Measurements from ENCODE around the gene HOXA4. TPM values are rescaled to one million over a fixed set of nuclear protein-coding genes. Genes with fewer than 3 reads are reported as not detected.

Gene HOXA4
- polyA plus RNA-seq, 4 donors, result 22.0 to 26.2 (median 23.3) TPM

DNA sequence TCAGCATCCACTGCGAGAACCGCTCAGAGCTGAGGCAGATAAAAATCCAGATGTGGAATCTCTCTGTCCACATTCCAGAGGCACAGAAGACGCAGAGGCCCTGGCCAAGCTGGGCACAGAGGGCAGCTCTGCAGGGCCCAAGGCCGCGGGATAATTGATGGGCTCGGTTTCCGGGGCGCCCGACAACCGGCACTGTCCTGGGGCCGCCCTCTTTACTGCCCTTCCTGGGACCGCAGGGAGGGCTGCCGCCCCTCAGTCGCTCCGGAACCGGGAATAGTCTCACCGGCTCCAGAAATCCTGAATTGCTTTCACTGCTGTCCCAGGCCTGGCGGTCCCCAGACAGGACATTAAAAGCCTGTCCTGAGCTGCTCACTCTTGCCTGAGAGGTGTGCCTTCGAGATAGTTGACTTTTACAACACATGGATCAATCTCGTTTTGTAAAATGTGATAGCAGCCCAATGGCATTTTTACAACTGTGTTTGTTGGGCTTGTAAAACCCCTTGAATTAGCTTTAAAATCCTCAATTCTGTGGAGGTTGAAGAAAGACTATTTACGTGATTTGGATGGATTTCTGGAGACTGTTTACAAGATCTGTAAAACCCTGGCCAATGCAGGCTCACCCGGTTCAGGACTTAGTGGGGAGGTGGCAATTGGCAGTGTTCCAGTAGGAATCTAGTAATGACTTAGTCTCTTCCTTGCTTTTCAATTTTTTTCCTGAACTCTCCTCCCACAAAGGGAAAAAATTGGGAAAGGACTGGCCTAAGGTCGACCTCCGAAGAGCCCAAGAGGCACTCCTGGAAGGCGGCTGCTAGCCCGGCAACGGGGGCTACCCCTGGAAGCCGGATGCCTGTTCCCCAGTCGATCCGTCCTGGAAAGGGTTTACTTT is 18.4 kb upstream of the HOXA4 start:
- DNase-seq (ENCODE audit: low read depth in 4 of 4, low spot score in 3 of 4), result no peak

DNA sequence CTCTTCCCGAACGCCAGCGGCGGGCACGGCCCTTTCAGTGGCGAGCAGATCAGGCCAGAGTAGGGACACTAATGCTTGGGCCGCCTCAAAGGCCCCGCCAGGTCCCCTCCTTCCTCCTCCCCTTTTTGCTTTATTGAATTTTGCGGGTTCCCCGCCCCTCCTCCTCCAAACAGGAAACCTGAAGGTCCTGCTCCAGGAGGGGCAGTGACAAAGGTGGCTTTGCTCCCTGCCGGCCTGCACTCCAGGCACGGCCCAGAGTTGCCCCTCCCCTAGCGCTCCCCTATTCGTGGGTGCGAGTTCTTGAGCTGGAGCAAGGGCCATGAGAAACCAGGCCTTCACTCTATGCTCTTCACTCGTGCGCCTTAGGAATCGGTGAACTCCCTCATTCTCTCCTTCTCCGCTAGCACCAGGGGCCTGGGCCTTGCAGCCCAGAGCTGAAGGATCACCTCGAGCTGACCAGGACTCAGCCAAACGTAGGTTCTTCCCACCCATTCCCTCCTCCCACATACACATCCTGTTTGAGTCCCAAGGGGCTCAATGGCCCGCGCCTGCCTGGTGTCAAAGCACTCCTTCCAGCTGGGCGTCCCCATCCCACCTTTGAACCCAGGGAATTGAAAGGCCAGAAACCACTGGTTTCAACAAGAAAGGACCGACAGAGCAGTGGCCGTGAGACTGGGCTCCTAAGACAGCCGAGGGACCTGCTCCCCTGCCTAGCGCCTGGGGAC is 17.6 kb upstream of the HOXA4 start:
- DNase-seq (ENCODE audit: low read depth in 4 of 4, low spot score in 3 of 4), result no peak

DNA sequence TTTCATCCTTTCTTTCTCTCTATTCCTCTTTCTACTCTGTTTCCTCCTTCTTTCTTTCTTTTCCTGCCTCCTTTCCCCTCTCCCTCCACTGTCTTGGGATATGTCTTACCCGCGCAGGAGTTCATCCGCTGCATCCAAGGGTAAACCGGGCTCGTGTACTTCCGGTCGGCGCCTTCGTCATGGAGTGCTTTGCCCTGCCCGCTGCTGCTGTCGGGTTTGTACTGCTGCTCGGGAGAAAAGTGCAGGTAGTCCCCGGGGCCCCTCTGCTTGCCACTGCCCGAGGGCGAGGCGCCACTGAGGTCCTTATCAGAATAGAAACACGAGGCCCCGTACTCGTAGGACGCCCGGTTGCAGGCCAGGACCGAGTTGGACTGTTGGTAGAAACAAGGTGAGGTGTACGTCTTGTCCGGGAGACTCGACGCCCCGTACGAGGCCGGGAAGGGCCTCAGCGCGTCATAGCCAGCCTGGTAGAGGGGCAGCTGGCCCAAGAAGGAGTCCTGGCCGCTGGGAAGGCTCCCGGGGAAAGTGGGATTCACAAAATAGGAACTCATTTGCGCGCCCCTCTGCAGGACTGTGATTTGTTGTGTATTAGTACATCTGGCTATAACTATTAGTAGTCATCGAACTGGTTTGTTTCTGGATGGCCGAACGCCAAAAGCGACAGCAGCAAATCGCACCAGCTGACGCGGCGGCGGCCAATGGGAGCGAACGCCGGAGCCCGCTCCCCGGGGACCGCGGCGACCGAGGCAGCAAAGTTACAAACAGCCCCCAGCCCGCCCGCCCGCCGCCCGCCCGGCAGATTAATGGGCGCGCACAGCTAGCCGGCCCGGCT is 16.9 kb upstream of the HOXA4 start, which contains the start of gene HOXA6:
TSS of gene HOXA6 (minus strand) at position 576 of the 832 bp plus-strand sequence. CDS start at position 551, 25 bp downstream.
- DNase-seq (ENCODE audit: low read depth in 4 of 4, low spot score in 3 of 4), result no peak

DNA sequence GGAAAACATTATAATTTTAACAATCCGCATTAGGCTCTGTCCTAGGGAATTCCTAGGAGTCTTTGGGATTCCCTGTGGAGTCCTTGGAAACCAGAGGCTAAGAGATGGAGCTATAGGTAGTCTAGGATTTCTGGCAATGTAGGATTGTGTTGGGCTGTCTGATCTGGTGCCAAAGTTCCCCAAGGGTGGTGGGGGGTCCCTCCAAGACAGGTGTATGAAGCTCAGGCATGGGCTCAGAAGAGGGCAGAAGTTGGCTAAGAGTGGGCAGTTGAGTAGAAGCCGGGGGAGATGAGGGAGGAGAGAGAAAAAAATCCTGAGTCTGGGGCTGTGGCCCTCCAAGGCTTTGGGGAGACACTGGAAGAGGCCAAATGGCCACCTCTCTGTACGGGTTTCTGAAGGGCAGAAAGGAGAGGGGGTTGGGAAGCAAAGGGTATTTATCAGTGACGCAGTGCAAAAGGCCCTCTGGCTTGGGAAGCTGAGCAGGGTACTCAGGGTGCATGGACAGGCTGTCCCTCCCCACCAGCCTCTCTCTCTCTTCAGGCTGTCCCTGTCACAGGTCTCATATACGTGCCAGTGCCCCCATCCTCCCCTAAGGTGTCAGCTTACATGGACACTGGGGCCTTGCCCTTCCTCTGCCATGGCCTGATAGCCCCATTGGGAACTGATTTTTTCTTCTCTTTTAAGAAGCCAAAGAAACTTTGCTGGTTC is 16.1 kb upstream of the HOXA4 start:
- DNase-seq (ENCODE audit: low read depth in 4 of 4, low spot score in 3 of 4), result no peak

DNA sequence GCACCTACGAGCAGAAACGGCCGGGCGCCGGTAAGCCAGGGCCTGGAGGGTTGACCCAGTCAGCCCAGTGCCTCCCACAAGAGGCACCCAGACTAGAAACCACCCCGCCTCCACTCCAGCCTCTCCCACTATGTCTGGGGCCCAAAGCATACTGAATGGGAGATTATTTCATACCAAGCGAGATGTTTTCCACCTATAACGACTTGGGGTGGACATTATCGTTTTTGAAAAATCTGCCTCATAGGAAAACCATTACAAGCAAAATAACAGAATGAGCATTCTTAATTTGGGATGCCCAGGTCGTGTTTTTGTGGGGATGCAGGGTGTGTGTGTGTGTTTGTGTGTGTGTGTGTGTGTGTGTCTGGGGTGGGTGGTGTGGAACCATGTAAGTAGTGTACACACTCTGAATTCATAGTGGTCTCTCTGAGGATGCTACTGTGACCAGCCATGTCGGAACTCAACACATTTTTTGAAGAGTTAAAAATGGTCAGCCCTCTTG is 15.4 kb upstream of the HOXA4 start:
- DNase-seq (ENCODE audit: low read depth in 4 of 4, low spot score in 3 of 4), result no peak

DNA sequence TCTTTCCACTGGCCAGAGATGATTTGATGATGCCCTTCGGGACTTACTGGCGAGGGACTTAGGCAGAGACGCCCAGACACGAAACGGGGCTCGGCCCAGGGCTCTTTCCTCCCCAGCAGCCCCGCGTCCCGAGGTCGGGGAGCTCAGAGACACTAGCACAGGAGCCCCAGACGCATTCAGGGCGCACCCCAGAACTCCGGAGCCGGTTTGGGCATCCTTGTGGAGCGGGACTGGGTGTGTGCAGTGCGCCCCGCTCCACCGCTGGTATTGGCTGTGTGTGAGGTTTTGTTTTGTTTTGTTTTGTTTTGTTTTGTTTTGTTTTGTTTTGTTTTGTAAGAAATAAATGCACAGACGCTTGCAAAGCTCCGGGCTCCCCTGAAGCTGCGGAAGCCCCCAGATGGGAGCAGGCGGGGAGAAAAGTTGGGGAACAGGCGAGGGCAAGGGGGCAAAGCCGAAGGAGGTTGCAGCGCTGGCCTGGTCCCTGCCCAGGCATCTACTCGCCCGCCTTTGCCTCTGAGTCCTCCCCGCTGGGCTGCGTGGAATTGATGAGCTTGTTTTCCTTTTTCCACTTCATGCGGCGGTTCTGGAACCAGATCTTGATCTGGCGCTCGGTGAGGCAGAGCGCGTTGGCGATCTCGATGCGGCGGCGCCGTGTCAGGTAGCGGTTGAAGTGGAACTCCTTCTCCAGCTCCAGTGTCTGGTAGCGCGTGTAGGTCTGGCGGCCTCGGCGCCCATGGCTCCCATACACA is 14.8 kb upstream of the HOXA4 start:
- no peak for DNase-seq (ENCODE audit: low read depth in 4 of 4, low spot score in 3 of 4)

DNA sequence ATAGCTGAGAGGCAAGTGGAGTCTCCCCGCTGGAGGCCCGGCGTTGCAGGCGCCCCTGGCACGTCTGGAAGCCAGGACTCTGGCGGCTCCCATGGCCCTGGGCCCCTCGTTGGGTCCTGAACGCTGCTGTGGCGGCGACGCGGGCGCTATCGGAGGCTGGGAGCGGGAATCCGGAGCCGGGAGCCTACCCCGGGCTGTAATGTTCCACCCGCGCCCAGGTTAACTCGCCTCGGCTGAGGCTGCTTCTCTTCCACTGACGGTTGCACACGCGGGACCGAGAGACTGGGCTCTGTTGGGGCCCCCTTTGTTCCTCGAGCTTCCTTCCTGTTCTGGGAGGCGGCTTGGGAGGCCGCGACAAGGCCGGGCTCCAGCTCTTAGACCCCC is 14.2 kb upstream of the HOXA4 start:
- DNase-seq (ENCODE audit: low read depth in 4 of 4, low spot score in 3 of 4), result no peak

DNA sequence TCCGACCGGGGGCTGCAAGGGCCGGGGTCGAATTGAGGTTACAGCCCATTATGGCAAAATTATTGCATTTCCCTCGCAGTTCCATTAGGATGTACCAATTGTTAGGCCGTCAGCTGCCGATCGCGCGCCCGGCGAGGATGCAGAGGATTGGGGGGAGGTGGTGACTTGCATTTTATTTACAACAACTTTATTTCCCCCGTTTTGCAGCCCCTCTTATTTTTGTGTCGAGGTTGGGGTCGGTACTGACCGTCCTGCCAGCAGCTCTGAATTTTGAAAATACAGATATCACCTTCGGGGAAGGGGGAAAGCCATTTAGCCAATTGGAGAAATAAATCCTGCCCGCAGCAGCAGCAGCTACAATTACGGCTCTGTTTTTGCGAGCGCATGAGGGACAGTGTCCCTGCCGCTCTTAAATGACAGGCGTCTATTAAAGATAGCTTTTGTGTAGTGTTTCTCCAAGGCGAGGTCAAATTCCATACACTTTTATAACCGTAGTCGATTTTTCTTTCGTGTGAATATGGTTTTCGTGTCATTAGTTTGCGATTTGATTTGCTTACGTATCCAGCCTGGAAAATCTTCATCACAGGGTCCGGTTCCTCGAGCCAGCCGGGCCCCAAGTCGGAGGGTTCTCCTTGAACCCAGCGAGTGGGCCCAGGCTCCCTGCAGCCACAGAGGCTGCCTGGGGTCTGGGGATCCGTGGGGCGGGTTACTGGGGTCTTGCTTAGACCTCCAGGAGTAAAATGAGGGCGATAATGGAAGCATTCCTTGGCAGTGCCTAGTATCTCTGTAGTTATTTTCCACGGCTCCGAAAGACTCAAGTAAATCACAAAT is 13.6 kb upstream of the HOXA4 start:
- DNase-seq (ENCODE audit: low read depth in 4 of 4, low spot score in 3 of 4), result no peak

DNA sequence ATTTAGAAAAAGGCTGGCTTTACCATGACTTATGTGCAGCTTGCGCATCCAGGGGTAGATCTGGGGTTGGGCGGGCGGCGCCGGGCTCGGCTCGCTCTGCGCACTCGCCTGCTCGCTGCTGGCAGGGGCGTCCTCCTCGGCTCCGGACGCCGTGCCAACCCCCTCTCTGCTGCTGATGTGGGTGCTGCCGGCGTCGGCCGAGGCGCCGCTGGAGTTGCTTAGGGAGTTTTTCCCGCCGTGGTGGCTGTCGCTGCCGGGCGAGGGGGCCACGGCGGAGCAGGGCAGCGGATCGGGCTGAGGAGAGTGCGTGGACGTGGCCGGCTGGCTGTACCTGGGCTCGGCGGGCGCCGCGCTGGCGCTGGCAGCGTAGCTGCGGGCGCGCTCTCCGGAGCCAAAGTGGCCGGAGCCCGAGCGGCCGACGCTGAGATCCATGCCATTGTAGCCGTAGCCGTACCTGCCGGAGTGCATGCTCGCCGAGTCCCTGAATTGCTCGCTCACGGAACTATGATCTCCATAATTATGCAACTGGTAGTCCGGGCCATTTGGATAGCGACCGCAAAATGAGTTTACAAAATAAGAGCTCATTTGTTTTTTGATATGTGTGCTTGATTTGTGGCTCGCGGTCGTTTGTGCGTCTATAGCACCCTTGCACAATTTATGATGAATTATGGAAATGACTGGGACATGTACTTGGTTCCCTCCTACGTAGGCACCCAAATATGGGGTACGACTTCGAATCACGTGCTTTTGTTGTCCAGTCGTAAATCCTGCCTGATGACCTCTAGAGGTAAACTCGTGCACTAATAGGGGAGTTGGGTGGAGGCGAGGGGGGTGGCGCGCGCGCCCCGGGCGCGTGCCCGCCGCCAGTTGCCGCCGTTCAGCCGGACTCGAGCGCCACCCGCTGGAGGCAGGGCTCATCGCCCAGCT is 12.7 kb upstream of the HOXA4 start, which contains the start of gene HOXA5:
TSS of gene HOXA5 (minus strand) at position 659 of the 927 bp plus-strand sequence. CDS start at position 585, 74 bp downstream.
- DNase-seq (ENCODE audit: low read depth in 4 of 4, low spot score in 3 of 4), result peak in 3 of 4 donors; percentile 87 to 90 (median 87)

DNA sequence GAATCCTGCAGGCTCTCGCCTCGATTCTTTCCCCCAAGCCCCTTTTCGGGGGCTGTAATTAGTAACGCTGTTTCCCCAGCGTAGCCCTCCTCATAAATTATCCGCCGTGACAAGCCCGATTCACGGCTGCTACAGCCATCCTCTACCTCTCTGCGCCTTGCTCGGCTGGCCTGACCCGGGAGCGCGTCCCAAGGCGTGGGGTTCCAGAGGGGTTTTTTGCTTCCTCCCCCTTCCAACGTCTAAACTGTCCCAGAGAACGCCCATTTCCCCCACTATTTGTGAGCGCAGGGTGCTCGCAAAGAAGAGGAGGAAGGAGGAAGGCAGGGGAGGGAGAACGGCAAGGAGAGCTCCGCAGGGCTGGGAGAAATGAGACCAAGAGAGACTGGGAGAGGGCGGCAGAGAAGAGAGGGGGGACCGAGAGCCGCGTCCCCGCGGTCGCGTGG is 12.0 kb upstream of the HOXA4 start:
- no peak for DNase-seq (ENCODE audit: low read depth in 4 of 4, low spot score in 3 of 4)

DNA sequence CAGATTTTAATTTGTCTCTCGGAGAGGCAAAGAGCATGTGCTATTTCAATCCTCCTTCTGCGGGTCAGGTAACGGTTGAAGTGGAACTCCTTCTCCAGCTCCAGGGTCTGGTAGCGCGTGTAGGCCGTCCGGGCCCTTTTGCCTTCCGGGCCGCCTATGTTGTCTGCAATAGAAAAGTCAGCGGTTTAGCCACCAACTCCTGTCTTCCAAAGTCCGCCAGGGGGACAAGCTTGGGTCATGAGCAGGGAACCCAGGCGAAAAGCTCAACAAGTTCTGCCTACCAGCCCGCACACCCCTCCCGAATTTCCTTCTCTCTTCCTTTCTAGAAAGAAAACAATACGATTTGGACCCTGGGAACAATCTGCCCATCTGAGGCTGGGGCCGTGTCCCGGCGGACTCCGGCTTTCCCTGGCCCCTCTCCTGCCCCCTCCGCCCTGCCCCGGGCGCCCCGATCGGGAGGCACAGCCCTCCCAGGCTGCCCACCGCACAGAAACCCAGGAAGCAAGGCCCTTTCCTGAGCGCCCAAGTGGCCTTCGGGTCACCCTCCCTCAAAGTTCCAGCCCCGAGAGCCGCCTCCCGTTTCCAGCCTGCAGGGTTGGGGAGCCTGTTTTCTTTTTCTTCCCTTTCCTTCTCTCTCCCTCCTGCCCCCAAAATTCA is 11.5 kb upstream of the HOXA4 start:
- DNase-seq (ENCODE audit: low read depth in 4 of 4, low spot score in 3 of 4), result no peak

DNA sequence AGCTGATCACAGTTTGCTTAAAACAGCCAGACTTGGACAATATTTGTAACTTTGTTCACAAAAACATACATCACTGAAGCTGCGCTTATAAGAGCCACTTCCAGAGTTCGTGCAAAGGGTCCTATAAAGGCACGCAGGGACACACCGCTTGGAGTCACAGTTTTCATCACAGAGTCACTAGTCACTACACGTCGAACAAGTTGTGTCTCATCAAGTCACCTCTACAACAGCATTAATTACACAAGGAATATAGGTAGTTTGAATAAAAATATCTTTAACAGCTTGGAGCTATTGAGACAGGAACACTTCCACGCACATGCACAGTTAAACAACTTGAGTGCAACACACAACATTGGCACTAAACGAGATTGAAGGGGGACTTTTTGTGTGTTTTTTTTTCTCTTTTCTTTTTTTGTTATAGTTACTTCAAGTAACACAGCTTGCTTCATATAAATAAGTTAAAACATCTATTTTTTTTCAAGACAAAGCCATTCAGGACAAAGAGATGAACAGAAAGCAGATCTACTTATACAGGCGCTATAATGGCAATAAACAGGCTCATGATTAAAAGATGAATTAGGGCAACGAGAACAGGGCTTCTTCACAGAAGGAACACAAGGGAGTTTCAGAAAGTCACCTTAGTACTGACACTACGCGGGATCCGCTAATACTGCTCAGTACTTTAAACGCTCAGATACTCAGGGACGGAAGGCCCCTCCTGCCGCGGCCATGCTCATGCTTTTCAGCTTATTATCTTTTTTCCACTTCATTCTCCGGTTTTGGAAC is 10.8 kb upstream of the HOXA4 start:
- no peak for DNase-seq (ENCODE audit: low read depth in 4 of 4, low spot score in 3 of 4)

DNA sequence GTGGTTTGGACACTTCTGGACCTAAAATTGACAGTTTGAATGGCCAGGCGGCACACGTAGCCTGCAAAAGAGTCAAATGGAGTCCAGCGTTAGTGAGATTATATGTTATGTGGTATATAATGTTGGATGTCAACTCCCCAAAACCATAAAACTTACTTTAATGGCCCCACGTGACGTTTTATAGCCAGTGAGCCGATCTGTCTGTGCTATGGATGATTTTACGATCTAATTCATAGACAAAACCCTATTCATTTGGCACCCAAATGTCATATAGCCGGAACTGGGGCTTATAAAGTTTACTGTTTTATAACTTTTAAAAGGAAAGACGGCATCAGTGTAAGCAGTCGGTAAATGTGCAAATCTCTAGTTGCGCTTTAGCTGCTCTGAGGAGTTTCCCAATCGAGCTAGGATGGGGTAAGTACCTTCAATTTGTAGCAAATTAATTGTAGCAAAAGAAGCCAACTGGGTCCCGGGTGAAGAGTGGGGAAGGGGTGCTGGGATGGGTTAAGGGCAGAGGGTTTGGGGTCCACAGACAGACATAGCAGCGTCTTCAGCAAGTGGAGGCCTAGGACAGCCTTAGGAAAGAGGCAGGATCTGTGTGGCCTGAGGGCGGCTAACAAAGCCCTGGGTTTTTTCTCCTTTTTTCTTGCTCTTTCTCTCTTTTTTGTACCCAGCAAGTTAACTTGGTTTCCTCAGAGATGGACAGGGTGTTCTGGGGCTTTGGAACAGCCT is 9.7 kb upstream of the HOXA4 start:
- no peak for DNase-seq (ENCODE audit: low read depth in 4 of 4, low spot score in 3 of 4)

DNA sequence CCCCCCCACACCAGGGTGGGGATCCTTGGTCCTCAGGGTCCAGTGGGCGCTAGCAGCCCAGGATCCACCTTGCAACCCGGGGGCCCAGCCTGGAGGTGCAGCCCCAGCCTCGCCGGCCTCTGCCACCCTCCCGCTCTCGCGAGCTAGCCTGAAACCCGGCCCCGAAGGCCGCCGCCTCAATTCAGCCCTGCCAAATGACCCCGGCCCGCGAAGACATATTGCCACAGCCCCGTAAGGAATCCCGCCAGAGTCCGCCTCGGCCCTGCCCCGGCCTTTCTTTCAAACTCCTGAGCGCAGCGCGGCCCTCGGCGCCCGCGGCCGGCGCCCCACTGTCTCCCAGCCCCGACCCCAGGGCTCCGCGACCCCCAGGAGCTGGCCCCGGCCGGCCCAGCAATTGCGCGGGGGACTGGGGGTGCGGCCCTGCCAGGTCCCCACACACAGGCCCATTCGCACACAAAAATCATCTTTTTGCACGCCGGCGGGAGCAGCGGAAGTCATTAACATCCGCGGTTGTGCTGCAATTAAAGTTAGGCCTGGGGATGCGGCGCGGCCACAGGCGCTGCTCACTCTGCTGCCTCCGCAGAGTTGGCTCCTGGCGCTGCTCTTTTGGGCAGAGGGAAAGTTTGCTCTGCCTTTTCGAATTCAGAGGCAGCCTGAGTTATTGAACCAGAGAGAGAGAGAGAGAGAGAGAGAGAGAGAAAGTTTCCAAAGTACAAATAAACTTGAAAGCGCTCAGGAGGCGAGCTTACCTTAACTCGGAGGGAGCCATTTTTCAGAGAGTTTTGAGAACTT is 9.0 kb upstream of the HOXA4 start:
- no peak for DNase-seq (ENCODE audit: low read depth in 4 of 4, low spot score in 3 of 4)

DNA sequence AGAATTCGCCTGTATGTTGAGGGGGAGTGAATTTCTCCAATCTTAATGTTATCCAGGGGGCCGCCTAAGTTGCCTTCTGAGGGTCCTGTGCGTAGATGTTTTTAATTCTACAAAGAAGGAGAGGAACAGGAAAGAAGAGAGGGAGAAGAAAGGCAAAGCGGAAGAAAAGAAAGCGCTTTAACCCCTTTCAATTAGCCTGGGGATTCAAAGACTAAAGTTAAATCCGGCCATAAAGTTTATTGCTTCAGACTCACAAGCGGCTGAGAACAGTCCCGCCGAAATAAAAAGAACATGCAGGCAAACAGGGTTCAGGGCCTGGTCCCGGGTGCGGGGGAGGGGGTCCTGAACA is 8.4 kb upstream of the HOXA4 start:
- no peak for DNase-seq (ENCODE audit: low read depth in 4 of 4, low spot score in 3 of 4)
